K562 (cell line): ENCODE results near the gene IFT122. TPM values are rescaled to one million over a fixed set of nuclear protein-coding genes. Genes with fewer than 3 reads are reported as not detected.

Experiments
- ATAC-seq: fragments of 200-7000 bp; cut with Tn5 transposase; 3 replicates; pipeline ENCODE4 v1.9.1; 2020; ENCODE audit warnings: moderate library complexity
- BruUV-seq: library from RNA; stranded (reverse); fragments of 400-500 nt; replicated peaks from 2 replicates; lab custom pipeline; 2021; lab: Mats Ljungman, UMichigan
- CTCF ChIA-PET: fragments of 300-600 bp; formaldehyde crosslinking; extraction: SDS; loops from one replicate; lab custom pipeline; 2021; ENCODE audit warnings: low intra/inter-chr PET ratio; lab: Yijun Ruan, JAX
- POLR2A ChIA-PET: fragments of 300-600, 350-650 bp; sonication (Branson Sonifier 250); formaldehyde crosslinking; extraction: SDS; loops from one replicate; lab custom pipeline; 2021; ENCODE audit warnings: antibody characterized with exemption, inconsistent platforms; lab: Yijun Ruan, JAX
- DNase-seq, 4 experiments: peaks; one replicate each; pipeline versions ENCODE4 v3.0.0 to v3.0.0-alpha.2; 2011 to 2018; ENCODE audit warnings: low spot score in 3 of 4, mixed read lengths in 3 of 4; ENCODE audit errors: extremely low read depth in 1 of 4
- FAIRE-seq: peaks from 2 replicates; lab custom pipeline; 2011; peaks lifted over from hg19 to GRCh38; lab: Jason Lieb, UNC
- H2AFZ ChIP-seq: 2 replicates; pipeline ENCODE4 v1.6.0; 2011; ENCODE audit warnings: low read depth, low read length, control low read depth, inconsistent platforms
- H3K27ac ChIP-seq: fragments of 200-600 bp; 3 replicates; pipeline ENCODE4 v1.8.0; 2011; ENCODE audit warnings: low read depth, mild to moderate bottlenecking, control low read depth, inconsistent platforms, low read length, moderate library complexity, mixed read lengths; ENCODE audit errors: extremely low read depth
- H3K27me3 ChIP-seq, 2 experiments: fragments of 300-600 bp in 1 of 2; 2 replicates in 1 of 2; 3 replicates in 1 of 2; pipeline versions ENCODE4 v1.6.0 to v1.8.0; 2011; ENCODE audit warnings: inconsistent platforms in 2 of 2, low read length in 2 of 2, mild to moderate bottlenecking in 1 of 2, mixed read lengths in 1 of 2, moderate library complexity in 1 of 2; ENCODE audit not compliant: control insufficient read depth in 2 of 2, insufficient read depth in 2 of 2
- H3K36me3 ChIP-seq: fragments of 300-600 bp; 3 replicates; pipeline ENCODE4 v1.8.0; 2011; ENCODE audit warnings: mild to moderate bottlenecking, low read length, inconsistent platforms; ENCODE audit not compliant: control insufficient read depth, insufficient read depth
- H3K4me1 ChIP-seq, 2 experiments: fragments of 200-600 bp in 1 of 2; replicated peaks in 1 of 2; 2 replicates in 1 of 2; 3 replicates in 1 of 2; pipeline versions ENCODE4 v1.5.1 to v1.8.0; 2011; ENCODE audit warnings: inconsistent platforms in 2 of 2, low read length in 2 of 2, mild to moderate bottlenecking in 1 of 2, mixed read lengths in 1 of 2, moderate library complexity in 1 of 2; ENCODE audit not compliant: control insufficient read depth in 2 of 2, insufficient read depth in 2 of 2
- H3K4me2 ChIP-seq: 2 replicates; pipeline ENCODE4 v1.6.1; 2011; ENCODE audit warnings: low read length, control low read depth, inconsistent platforms, mixed read lengths; ENCODE audit not compliant: insufficient read depth
- H3K4me3 ChIP-seq: fragments of 200-600 bp; sonication (generic), shearing (Covaris generic); 2 replicates; pipeline ENCODE4 v1.5.1; 2016; ENCODE audit warnings: control low read depth, inconsistent platforms
- H3K79me2 ChIP-seq: fragments of 200-600 bp; 3 replicates; pipeline ENCODE4 v1.8.0; 2011; ENCODE audit warnings: low read length, inconsistent platforms; ENCODE audit not compliant: control insufficient read depth, insufficient read depth
- H3K9ac ChIP-seq, 2 experiments: 2 replicates each; pipeline versions ENCODE4 v1.6.0 to v1.6.1; 2011; ENCODE audit warnings: low read depth in 2 of 2, low read length in 2 of 2, control low read depth in 1 of 2, inconsistent platforms in 1 of 2, mild to moderate bottlenecking in 1 of 2, mixed read lengths in 1 of 2; ENCODE audit not compliant: insufficient read depth in 1 of 2
- H3K9me1 ChIP-seq: one replicate; pipeline ENCODE4 v1.6.0; 2011; ENCODE audit warnings: inconsistent platforms, mild to moderate bottlenecking, low read length, moderate library complexity; ENCODE audit not compliant: control insufficient read depth, insufficient read depth
- H3K9me3 ChIP-seq: replicated peaks from 2 replicates; pipeline ENCODE4 v1.5.1; 2011; ENCODE audit warnings: low read depth, low read length, inconsistent platforms; ENCODE audit not compliant: control insufficient read depth, insufficient read depth
- H4K20me1 ChIP-seq: replicated peaks from 2 replicates; pipeline ENCODE4 v1.6.1; 2011; ENCODE audit warnings: low read length, inconsistent platforms, mixed read lengths; ENCODE audit not compliant: control insufficient read depth, insufficient read depth
- CHD4 ChIP-seq: fragments of 200-600 bp; sonication (generic); IDR thresholded peaks from 3 replicates; pipeline ENCODE4 v1.6.1; 2012; ENCODE audit warnings: low read depth, mild to moderate bottlenecking, mixed read lengths, low read length, inconsistent platforms; ENCODE audit not compliant: insufficient read depth, insufficient replicate concordance, poor library complexity, severe bottlenecking
- ETV6 ChIP-seq, 3 experiments: fragments of 150-350 bp in 1 of 3; sonication (generic) in 1 of 3; formaldehyde crosslinking in 1 of 3; IDR thresholded peaks; 2 replicates each; pipeline versions ENCODE4 v1.6.1 to v1.8.0; 2014 to 2022; ENCODE audit warnings: borderline replicate concordance in 2 of 3, low read depth in 2 of 3, antibody characterized with exemption in 1 of 3, low read length in 1 of 3, mild to moderate bottlenecking in 1 of 3, missing genetic modification reagents in 1 of 3
- FOXK2 ChIP-seq, 2 experiments: fragments of 450-650 bp; IDR thresholded peaks in 1 of 2; conservative IDR thresholded peaks in 1 of 2; 2 replicates each; pipeline ENCODE4 v1.6.1; 2016; ENCODE audit warnings: low read depth in 2 of 2, mild to moderate bottlenecking in 1 of 2
- HDAC2 ChIP-seq: fragments of 450-650 bp; IDR thresholded peaks from 2 replicates; pipeline ENCODE4 v1.6.1; 2016; ENCODE audit warnings: mild to moderate bottlenecking
- HMG20B ChIP-seq: fragments of 250-450 bp; sonication (Bioruptor Pico); IDR thresholded peaks from 2 replicates; pipeline ENCODE4 v1.5.0; 2021; ENCODE audit warnings: mild to moderate bottlenecking
- KDM5B ChIP-seq: fragments of 200-600 bp; sonication (generic); IDR thresholded peaks from 2 replicates; pipeline ENCODE4 v1.6.1; 2012; ENCODE audit warnings: low read depth, mild to moderate bottlenecking, moderate library complexity, low read length, control low read depth, inconsistent platforms; ENCODE audit not compliant: insufficient replicate concordance
- MCM5 ChIP-seq: fragments of 450-650 bp; IDR thresholded peaks from 2 replicates; pipeline ENCODE4 v1.6.1; 2016; ENCODE audit warnings: low read depth
- NELFE ChIP-seq: IDR thresholded peaks from 2 replicates; pipeline ENCODE4 v1.6.1; 2011; ENCODE audit warnings: mild to moderate bottlenecking; ENCODE audit not compliant: insufficient read depth, insufficient read length
- SAFB ChIP-seq: fragments of 200-400 bp; formaldehyde crosslinking; IDR thresholded peaks from 2 replicates; pipeline ENCODE4 v1.6.1; 2017; ENCODE audit warnings: low read depth, low read length, borderline replicate concordance
- SIX5 ChIP-seq, 2 experiments: IDR thresholded peaks; 2 replicates each; pipeline ENCODE4 v1.6.1; 2011; ENCODE audit warnings: low read length in 2 of 2, borderline replicate concordance in 1 of 2, low read depth in 1 of 2, mild to moderate bottlenecking in 1 of 2, moderate library complexity in 1 of 2; ENCODE audit not compliant: insufficient read depth in 1 of 2
- SMARCA5 ChIP-seq: fragments of 450-650 bp; IDR thresholded peaks from 2 replicates; pipeline ENCODE4 v1.6.1; 2016
- THRB ChIP-seq: fragments of 450-650 bp; formaldehyde crosslinking; conservative IDR thresholded peaks from 2 replicates; pipeline ENCODE4 v1.4.0; 2022; ENCODE audit warnings: mild to moderate bottlenecking, missing genetic modification characterization
- XRCC5 ChIP-seq: fragments of 200-400 bp; formaldehyde crosslinking; IDR thresholded peaks from 2 replicates; pipeline ENCODE4 v1.6.1; 2017; ENCODE audit warnings: low read depth, mild to moderate bottlenecking, low read length
- ZNF354B ChIP-seq: fragments of 250-450 bp; sonication (Bioruptor Pico); IDR thresholded peaks from 2 replicates; pipeline ENCODE4 v1.4.0; 2020
- ZNF609 ChIP-seq: sonication (generic); formaldehyde crosslinking; IDR thresholded peaks from 2 replicates; pipeline ENCODE4 v1.8.1; 2023; ENCODE audit warnings: missing genetic modification reagents, mild to moderate bottlenecking, borderline replicate concordance
- WGBS: fragments of 100-300 bp; shearing (Covaris generic); methylation state at CpG from one replicate; pipeline ENCODE4 v1.1.6; 2016; ENCODE audit warnings: low coverage, mixed read lengths; ENCODE audit not compliant: insufficient coverage; ENCODE audit errors: missing lambda C conversion rate; 5-methylcytosine and 5-hydroxymethylcytosine counted together
- in situ Hi-C: fragments of 300-500 bp; cut with MboI; formaldehyde crosslinking; loops from 4 replicates; pipeline ENCODE4 v1.15.0; 2018; ENCODE audit warnings: inconsistent platforms, mixed read lengths
- intact Hi-C: fragments of 100-400 bp; cut with micrococcal nuclease; formaldehyde crosslinking; loops from 2 replicates; pipeline ENCODE4 v1.14.2; 2022
- polyA plus RNA-seq, 8 experiments: library from polyadenylated mRNA; depleted of rRNA in 4 of 8; stranded (reverse) in 5 of 8; unstranded in 3 of 8; fragments of >200 nt; fragmentation: Nextera tagmentation in 2 of 8; fragmentation: Illumina TruSeq in 1 of 8; extraction: Ambion mirVana in 2 of 8; extraction: Trizol in 1 of 8; gene quantifications; 2 replicates each; pipeline versions ENCODE4 v1.2.1 to v1.2.3, GENCODE V29; 2011 to 2014; ENCODE audit warnings: inconsistent platforms in 1 of 8, missing spikeins in 1 of 8
- total RNA-seq, 7 experiments: library from RNA; depleted of rRNA in 6 of 7; stranded (reverse); fragments of >200 nt in 6 of 7; fragmentation: Illumina TruSeq in 2 of 7; extraction: Trizol in 2 of 7; gene quantifications; 2 replicates each; pipeline versions ENCODE4 v1.2.1 to v1.2.3, GENCODE V29; 2011 to 2021; ENCODE audit warnings: low replicate concordance in 1 of 7

Gene IFT122
- total and polyA plus RNA-seq, 9 of the 15 experiments (the other 6 are each of a cell fraction or from before 2014, with no cell fraction given): 2.4 to 11.5 (median 7.7) TPM

- 45% methylated on average over 4 of the region's 4 CpGs for WGBS
- no peaks in the 10 kb centered on the region for H3K79me2 ChIP-seq
- ChIA-PET CTCF (interaction anchor here (0.6 kb wide), 1 partner anchor 11 kb away, joined by 3 read pairs; no protein-coding TSS in a partner anchor), POLR2A (interaction anchor here (1.2 kb wide), 1 partner anchor 38 kb away, joined by 3 read pairs; no protein-coding TSS in a partner anchor)
- H3K4me3 ChIP-seq: no peak overlapping the region
- H3K4me2 ChIP-seq: peak overlapping the region; percentile 10
- peak overlapping the region; percentile 71 for H3K27ac ChIP-seq
- in situ Hi-C loops: no loop called here
- peaks cover 24 to 29% of the 10 kb centered on the region in 2 experiments; a peak in 4 of 5 replicates for H3K4me1 ChIP-seq
- intact Hi-C loops: no loop called here
- H4K20me1 ChIP-seq: no peaks in the 10 kb centered on the region
- peak in 1 of 4 experiments; percentile 66 for DNase-seq
- H3K9ac ChIP-seq: peak overlapping the region in 1 of 2 experiments; percentile 19; a peak in 1 of 4 replicates
- TSS peak; percentile 91 for BruUV-seq
- peaks cover 5% of the 10 kb centered on the region; the same call in 1 of the 3 replicates for H3K36me3 ChIP-seq
- H3K9me1 ChIP-seq: no peaks in the 10 kb centered on the region
- H2AFZ ChIP-seq: peak overlapping the region; percentile 93
- no peaks in the 10 kb centered on the region for H3K9me3 ChIP-seq
- no peaks in the 10 kb centered on the region for H3K27me3 ChIP-seq
- FAIRE-seq: peak; percentile 89
- ATAC-seq: peak; percentile 70
- TF ChIP-seq ETV6 (IDR thresholded peaks at IDR 0.05; ENCODE audit: borderline replicate concordance in 1 of 2, low read depth in 2 of 2, low read length in 1 of 2): no peak
- no peak for TF ChIP-seq ETV6 (CRISPR knock-in tag; IDR thresholded peaks at IDR 0.05; ENCODE audit: borderline replicate concordance)
- TF ChIP-seq HMG20B (CRISPR knock-in tag): no peak
- no peak for TF ChIP-seq THRB (CRISPR knock-in tag)
- TF ChIP-seq KDM5B: no peak
- TF ChIP-seq NELFE: no peak
- TF ChIP-seq SIX5 (IDR thresholded peaks at IDR 0.05; ENCODE audit: borderline replicate concordance in 1 of 2, insufficient read depth in 1 of 2, low read depth in 1 of 2, low read length in 2 of 2): no peak
- no peak for TF ChIP-seq HDAC2
- TF ChIP-seq MCM5: no peak
- TF ChIP-seq SMARCA5: no peak
- TF ChIP-seq CHD4: no peak
- no peak for TF ChIP-seq ZNF609
- no peak for TF ChIP-seq ZNF354B (CRISPR knock-in tag)
- peak in 1 of 2 experiments; percentile 39; a peak in 1 of 4 replicates for TF ChIP-seq FOXK2 (conservative IDR thresholded peaks at IDR 0.05 in 1 of 2, IDR thresholded peaks at IDR 0.05 in 1 of 2; ENCODE audit: low read depth in 2 of 2)
- TF ChIP-seq XRCC5: no peak
- no peak for TF ChIP-seq SAFB
Observed at GRCh38 chr3:129424185-129424841, 15.7 kb upstream of the IFT122 start.
